Loucy (cell line): ENCODE data around the gene CCL1.
A peak's percentile ranks its signal among the peaks of the same experiment; 100 is the strongest.

Experiments
- H2AFZ ChIP-seq: fragments of 200-600 bp; sonication (generic); 2 replicates; pipeline ENCODE4 v1.6.0; 2016; ENCODE audit warnings: antibody characterized with exemption, mild to moderate bottlenecking, low read length, moderate library complexity
- H3F3A ChIP-seq: fragments of 200-600 bp; 2 replicates; pipeline ENCODE4 v1.6.0; 2016; ENCODE audit warnings: antibody characterized with exemption, low read depth, mild to moderate bottlenecking
- H3K27me3 ChIP-seq: fragments of 200-600 bp; sonication (generic); 2 replicates; pipeline ENCODE4 v1.6.1; 2014; ENCODE audit warnings: low read length, mild to moderate bottlenecking; ENCODE audit not compliant: insufficient read depth, poor library complexity, severe bottlenecking
- H3K36me3 ChIP-seq: fragments of 200-600 bp; sonication (generic); 2 replicates; pipeline ENCODE4 v1.6.1; 2016; ENCODE audit warnings: low read length; ENCODE audit not compliant: insufficient read depth
- H3K4me1 ChIP-seq: fragments of 200-600 bp; sonication (generic); 2 replicates; pipeline ENCODE4 v1.5.1; 2014; ENCODE audit warnings: low read length, mild to moderate bottlenecking; ENCODE audit not compliant: insufficient read depth, poor library complexity, severe bottlenecking
- H3K4me2 ChIP-seq: fragments of 200-600 bp; sonication (generic); 2 replicates; pipeline ENCODE4 v1.6.0; 2014; ENCODE audit warnings: antibody characterized with exemption, low read length, low read depth, mild to moderate bottlenecking; ENCODE audit not compliant: poor library complexity, severe bottlenecking
- H3K4me3 ChIP-seq: fragments of 200-600 bp; sonication (generic); 2 replicates; pipeline ENCODE4 v1.5.1; 2014; ENCODE audit warnings: low read length, mild to moderate bottlenecking, mixed read lengths; ENCODE audit not compliant: poor library complexity, severe bottlenecking
- H3K79me2 ChIP-seq: fragments of 200-600 bp; sonication (generic); 2 replicates; pipeline ENCODE4 v1.6.1; 2014; ENCODE audit warnings: low read length; ENCODE audit not compliant: insufficient read depth
- H3K9ac ChIP-seq: fragments of 200-600 bp; sonication (generic); 2 replicates; pipeline ENCODE4 v1.6.0; 2014; ENCODE audit warnings: mild to moderate bottlenecking, low read depth, low read length, moderate library complexity; ENCODE audit not compliant: poor library complexity, severe bottlenecking
- H3K9me2 ChIP-seq: fragments of 200-600 bp; sonication (generic); replicated peaks from 2 replicates; pipeline ENCODE4 v1.6.1; 2016; ENCODE audit warnings: low read depth, low read length, mixed read lengths
- H3K9me3 ChIP-seq: fragments of 200-600 bp; sonication (generic); 2 replicates; pipeline ENCODE4 v1.6.1; 2014; ENCODE audit warnings: mild to moderate bottlenecking, antibody characterized with exemption, low read length, low read depth; ENCODE audit not compliant: insufficient read depth
- H4K20me1 ChIP-seq: fragments of 200-600 bp; sonication (generic); 2 replicates; pipeline ENCODE4 v1.6.0; 2014; ENCODE audit warnings: antibody characterized with exemption, low read length, mild to moderate bottlenecking; ENCODE audit not compliant: insufficient read depth, poor library complexity, severe bottlenecking
- CTCF ChIP-seq: fragments of 200-600 bp; sonication (generic); conservative IDR thresholded peaks from 2 replicates; pipeline ENCODE4 v1.5.1; 2014; ENCODE audit warnings: mild to moderate bottlenecking, antibody characterized with exemption, low read length
- EZH2phosphoT487 ChIP-seq: fragments of 200-600 bp; IDR thresholded peaks from 2 replicates; pipeline ENCODE4 v1.6.1; 2018; ENCODE audit warnings: antibody characterized with exemption, mild to moderate bottlenecking, moderate library complexity, borderline replicate concordance

The CCL1 gene

GRCh38 chr17:34365340-34365739, 2.3 kb upstream of the CCL1 start:
- H3F3A ChIP-seq = peaks cover 11% of the 10 kb centered on the region
- H3K4me2 ChIP-seq = peak overlapping the region; percentile 79

GRCh38 chr17:34364751-34365150, 1.7 kb upstream of the CCL1 start:
- no peaks in the 10 kb centered on the region for H3K79me2 ChIP-seq
- H3K4me1 ChIP-seq = peaks cover 97% of the 10 kb centered on the region
- no peaks in the 10 kb centered on the region for H3K36me3 ChIP-seq
- TF ChIP-seq EZH2phosphoT487 (no peak), CTCF (no peak)
- H3K9me3 ChIP-seq = no peaks in the 10 kb centered on the region
- H2AFZ ChIP-seq = no peak overlapping the region
- H3K4me3 ChIP-seq = peak overlapping the region; percentile 63
- peak overlapping the region; percentile 81 for H3K9ac ChIP-seq
- no peaks in the 10 kb centered on the region for H4K20me1 ChIP-seq
- peaks cover 11% of the 10 kb centered on the region for H3F3A ChIP-seq
- peak overlapping the region; percentile 79 for H3K4me2 ChIP-seq
- no peaks in the 10 kb centered on the region for H3K9me2 ChIP-seq
- H3K27me3 ChIP-seq = no peaks in the 10 kb centered on the region

More at GRCh38 chr17:34365340-34365739, 2.3 kb upstream of the CCL1 start:
- Histone ChIP-seq H4K20me1 (no peaks in the 10 kb centered on the region), H3K4me3 (peak overlapping the region; percentile 63), H3K36me3 (no peaks in the 10 kb centered on the region), H2AFZ (no peak overlapping the region), H3K9ac (peak overlapping the region; percentile 81), H3K9me2 (no peaks in the 10 kb centered on the region), H3K4me1 (peaks cover 97% of the 10 kb centered on the region), H3K9me3 (no peaks in the 10 kb centered on the region), H3K27me3 (no peaks in the 10 kb centered on the region), H3K79me2 (no peaks in the 10 kb centered on the region)
- TF ChIP-seq EZH2phosphoT487 (no peak), CTCF (no peak)

- TF ChIP-seq CTCF (peak; percentile 100), EZH2phosphoT487 (no peak)
- no peaks in the 10 kb centered on the region for H3K79me2 ChIP-seq
- no peaks in the 10 kb centered on the region for H3K27me3 ChIP-seq
- H3K9ac ChIP-seq = peak overlapping the region; percentile 46
- H3K9me3 ChIP-seq = no peaks in the 10 kb centered on the region
- H3K4me3 ChIP-seq = no peak overlapping the region
- no peaks in the 10 kb centered on the region for H4K20me1 ChIP-seq
- peaks cover 66% of the 10 kb centered on the region for H3K4me1 ChIP-seq
- no peaks in the 10 kb centered on the region for H3K9me2 ChIP-seq
- peaks cover 11% of the 10 kb centered on the region for H3F3A ChIP-seq
- peak overlapping the region; percentile 28; the same call in 1 of the 2 replicates for H2AFZ ChIP-seq
- H3K4me2 ChIP-seq = peak overlapping the region; percentile 50
- H3K36me3 ChIP-seq = no peaks in the 10 kb centered on the region
Measured at GRCh38 chr17:34361478-34362061, 1.5 kb downstream of the CCL1 start.
